H9 (cell line): ENCODE results near the gene FH. TPM values are rescaled to one million over a fixed set of nuclear protein-coding genes. Genes with fewer than 3 reads are reported as not detected.

ENCODE experiments used
- DNase-seq: peaks from one replicate; pipeline ENCODE4 v3.0.0-alpha.2; 2017
- H2AFZ ChIP-seq: one replicate; pipeline ENCODE4 v1.6.1; 2013; ENCODE audit warnings: mild to moderate bottlenecking, low read length, control low read depth, moderate library complexity
- H2AK5ac ChIP-seq: 2 replicates; pipeline ENCODE4 v1.6.1; 2013; ENCODE audit warnings: low read length, control low read depth, mixed read lengths; ENCODE audit not compliant: insufficient read length
- H2BK120ac ChIP-seq: one replicate; pipeline ENCODE4 v1.6.1; 2013; ENCODE audit warnings: low read depth, mild to moderate bottlenecking, low read length, control low read depth, inconsistent platforms; ENCODE audit not compliant: poor library complexity, severe bottlenecking
- H2BK12ac ChIP-seq: 2 replicates; pipeline ENCODE4 v1.6.1; 2013; ENCODE audit warnings: low read length, control low read depth, mixed read lengths, low read depth; ENCODE audit not compliant: insufficient read length
- H2BK15ac ChIP-seq: 2 replicates; pipeline ENCODE4 v1.6.1; 2013; ENCODE audit warnings: low read depth, low read length, control low read depth
- H2BK20ac ChIP-seq: one replicate; pipeline ENCODE4 v1.6.1; 2013; ENCODE audit warnings: low read depth, mild to moderate bottlenecking, low read length, control low read depth, inconsistent platforms; ENCODE audit not compliant: poor library complexity, severe bottlenecking
- H2BK5ac ChIP-seq: 2 replicates; pipeline ENCODE4 v1.6.1; 2013; ENCODE audit warnings: low read length, control low read depth, mixed read lengths; ENCODE audit not compliant: insufficient read length
- H3K14ac ChIP-seq: 2 replicates; pipeline ENCODE4 v1.6.1; 2013; ENCODE audit warnings: low read length, control low read depth; ENCODE audit not compliant: insufficient read depth
- H3K18ac ChIP-seq: 2 replicates; pipeline ENCODE4 v1.6.1; 2013; ENCODE audit warnings: low read depth, mild to moderate bottlenecking, mixed read lengths, low read length, control low read depth; ENCODE audit not compliant: insufficient read length
- H3K23ac ChIP-seq: 2 replicates; pipeline ENCODE4 v1.6.1; 2013; ENCODE audit warnings: low read length, control low read depth, mixed read lengths, low read depth; ENCODE audit not compliant: insufficient read length
- H3K23me2 ChIP-seq: 2 replicates; pipeline ENCODE4 v1.6.1; 2013; ENCODE audit warnings: low read depth, mild to moderate bottlenecking, mixed read lengths, low read length, control low read depth; ENCODE audit not compliant: insufficient read length, poor library complexity, severe bottlenecking
- H3K27ac ChIP-seq: 2 replicates; pipeline ENCODE4 v1.5.1; 2013; ENCODE audit warnings: low read length, control low read depth, mixed read lengths, low read depth; ENCODE audit not compliant: insufficient read length
- H3K27me3 ChIP-seq: 2 replicates; pipeline ENCODE4 v1.6.1; 2013; ENCODE audit warnings: low read length, control low read depth, inconsistent platforms; ENCODE audit not compliant: insufficient read depth
- H3K4ac ChIP-seq: 2 replicates; pipeline ENCODE4 v1.6.1; 2013; ENCODE audit warnings: low read depth, mild to moderate bottlenecking, control low read depth, inconsistent platforms, low read length, moderate library complexity
- H3K4me1 ChIP-seq: 2 replicates; pipeline ENCODE4 v1.6.1; 2013; ENCODE audit warnings: low read length, control low read depth, inconsistent platforms; ENCODE audit not compliant: insufficient read depth
- H3K4me2 ChIP-seq: 2 replicates; pipeline ENCODE4 v1.6.1; 2013; ENCODE audit warnings: low read length, control low read depth, mixed read lengths; ENCODE audit not compliant: insufficient read length, insufficient read depth
- H3K56ac ChIP-seq: 2 replicates; pipeline ENCODE4 v1.6.1; 2013; ENCODE audit warnings: low read depth, mild to moderate bottlenecking, mixed read lengths, low read length, control low read depth; ENCODE audit not compliant: insufficient read length
- H3K79me1 ChIP-seq: 2 replicates; pipeline ENCODE4 v1.6.1; 2013; ENCODE audit warnings: low read depth, mild to moderate bottlenecking, moderate library complexity, low read length, control low read depth, inconsistent platforms; ENCODE audit not compliant: insufficient read depth, poor library complexity, severe bottlenecking
- H3K79me2 ChIP-seq: 2 replicates; pipeline ENCODE4 v1.6.1; 2013; ENCODE audit warnings: low read length, control low read depth, inconsistent platforms; ENCODE audit not compliant: insufficient read depth
- H3K9ac ChIP-seq: 2 replicates; pipeline ENCODE4 v1.6.1; 2013; ENCODE audit warnings: low read length, control low read depth, mixed read lengths; ENCODE audit not compliant: insufficient read length; ENCODE audit errors: extremely low read depth
- H3K9me3 ChIP-seq: one replicate; pipeline ENCODE4 v1.6.1; 2013; ENCODE audit warnings: low read depth, low read length, inconsistent platforms; ENCODE audit not compliant: control insufficient read depth
- H3T11ph ChIP-seq: one replicate; pipeline ENCODE4 v1.6.1; 2013; ENCODE audit warnings: mild to moderate bottlenecking, low read length, control low read depth, inconsistent platforms
- H4K20me1 ChIP-seq: one replicate; pipeline ENCODE4 v1.6.1; 2013; ENCODE audit not compliant: control insufficient read depth, insufficient read length, insufficient read depth
- H4K5ac ChIP-seq: 2 replicates; pipeline ENCODE4 v1.6.1; 2013; ENCODE audit warnings: low read depth, mild to moderate bottlenecking, mixed read lengths, low read length, control low read depth; ENCODE audit not compliant: insufficient read length
- H4K8ac ChIP-seq: replicated peaks from 2 replicates; pipeline ENCODE4 v1.6.1; 2013; ENCODE audit warnings: low read length, control low read depth, mixed read lengths, low read depth; ENCODE audit not compliant: insufficient read length
- H4K91ac ChIP-seq: 2 replicates; pipeline ENCODE4 v1.6.1; 2013; ENCODE audit warnings: low read depth, mild to moderate bottlenecking, moderate library complexity, mixed read lengths, low read length, control low read depth; ENCODE audit not compliant: insufficient read length
- H3K27ac Mint-ChIP-seq, 3 experiments: 2 replicates in 2 of 3; 3 replicates in 1 of 3; pipeline ENCODE4 v1.8.0; 2020 to 2021; ENCODE audit warnings: mixed read lengths in 3 of 3, mild to moderate bottlenecking in 1 of 3, moderate library complexity in 1 of 3
- H3K27me3 Mint-ChIP-seq: 2 replicates; pipeline ENCODE4 v1.8.0; 2021; ENCODE audit warnings: low read depth, mild to moderate bottlenecking, moderate library complexity, mixed read lengths
- H3K36me3 Mint-ChIP-seq, 3 experiments: 2 replicates in 2 of 3; 3 replicates in 1 of 3; pipeline ENCODE4 v1.8.0; 2020 to 2021; ENCODE audit warnings: low read depth in 3 of 3, mixed read lengths in 3 of 3; ENCODE audit not compliant: insufficient read depth in 1 of 3
- H3K4me1 Mint-ChIP-seq, 2 experiments: 2 replicates each; pipeline ENCODE4 v1.8.0; 2020; ENCODE audit warnings: mixed read lengths in 2 of 2
- H3K4me3 Mint-ChIP-seq, 2 experiments: 2 replicates in 1 of 2; 3 replicates in 1 of 2; pipeline ENCODE4 v1.8.0; 2020 to 2021; ENCODE audit warnings: mild to moderate bottlenecking in 2 of 2, mixed read lengths in 2 of 2, moderate library complexity in 1 of 2
- H3K9me3 Mint-ChIP-seq, 2 experiments: 2 replicates in 1 of 2; 3 replicates in 1 of 2; pipeline ENCODE4 v1.8.0; 2020; ENCODE audit warnings: mild to moderate bottlenecking in 2 of 2, mixed read lengths in 2 of 2, moderate library complexity in 1 of 2
- CTCF ChIP-seq: fragments of 200-600 bp; sonication (generic); conservative IDR thresholded peaks from 3 replicates; pipeline ENCODE4 v1.8.0; 2021; ENCODE audit warnings: antibody characterized with exemption, mild to moderate bottlenecking
- WGBS: extraction: QIAGEN DNeasy Blood & Tissue Kit; methylation state at CpG from one replicate; pipeline ENCODE4 v1.1.7; 2013; ENCODE audit warnings: missing lambda C conversion rate, low lambda C conversion rate, mixed read lengths; ENCODE audit not compliant: insufficient read length; ENCODE audit errors: extremely low coverage; 5-methylcytosine and 5-hydroxymethylcytosine counted together
- total RNA-seq: library from RNA; stranded (reverse); gene quantifications from 2 replicates; pipeline ENCODE4 v1.2.1, GENCODE V29; 2021

FH gene
- total RNA-seq, 1 experiment from 2014 or later = 83.9 TPM

- no peak overlapping the region for H2BK15ac ChIP-seq
- no peaks in the 10 kb centered on the region for H3K27me3 ChIP-seq
- H3K18ac ChIP-seq = no peak overlapping the region
- no peak overlapping the region for H3K27ac ChIP-seq
- no peaks in the 10 kb centered on the region for H4K20me1 ChIP-seq
- no peaks in the 10 kb centered on the region for H3K23me2 ChIP-seq
- Mint-ChIP-seq H3K36me3 (no peaks in the 10 kb centered on the region), H3K9me3 (no peaks in the 10 kb centered on the region), H3K27me3 (no peaks in the 10 kb centered on the region), H3K4me3 (no peak overlapping the region), H3K4me1 (no peaks in the 10 kb centered on the region), H3K27ac (no peak overlapping the region)
- H3K4me2 ChIP-seq = no peak overlapping the region
- no peaks in the 10 kb centered on the region for H3K79me2 ChIP-seq
- no peaks in the 10 kb centered on the region for H3K4me1 ChIP-seq
- H2BK12ac ChIP-seq = no peak overlapping the region
- no peak overlapping the region for H2BK120ac ChIP-seq
- H3K9me3 ChIP-seq = no peaks in the 10 kb centered on the region
- no peak overlapping the region for H2BK5ac ChIP-seq
- H3K56ac ChIP-seq = no peak overlapping the region
- no peak overlapping the region for H3K23ac ChIP-seq
- H2AFZ ChIP-seq = no peak overlapping the region
- H4K8ac ChIP-seq = no peak overlapping the region
- no peak overlapping the region for H3K14ac ChIP-seq
- TF ChIP-seq CTCF = no peak
- no peak for DNase-seq
- H3K4ac ChIP-seq = no peak overlapping the region
- H4K91ac ChIP-seq = no peak overlapping the region
- WGBS = no CpG with 5 or more reads among the region's 1 CpG
- H3K79me1 ChIP-seq = no peaks in the 10 kb centered on the region
- no peak overlapping the region for H2AK5ac ChIP-seq
- no peak overlapping the region for H3K9ac ChIP-seq
- no peak overlapping the region for H3T11ph ChIP-seq
- no peak overlapping the region for H4K5ac ChIP-seq
- no peak overlapping the region for H2BK20ac ChIP-seq
Observed at GRCh38 chr1:241473026-241473425, 46.5 kb downstream of the FH start.
